ENCODE measurements around the gene PGF.
"Not testable (repeated sequence)": the region's sequence is repeated elsewhere in the genome, so short reads cannot be mapped to it uniquely, and the experiment has no call there.

The PGF gene

DNA sequence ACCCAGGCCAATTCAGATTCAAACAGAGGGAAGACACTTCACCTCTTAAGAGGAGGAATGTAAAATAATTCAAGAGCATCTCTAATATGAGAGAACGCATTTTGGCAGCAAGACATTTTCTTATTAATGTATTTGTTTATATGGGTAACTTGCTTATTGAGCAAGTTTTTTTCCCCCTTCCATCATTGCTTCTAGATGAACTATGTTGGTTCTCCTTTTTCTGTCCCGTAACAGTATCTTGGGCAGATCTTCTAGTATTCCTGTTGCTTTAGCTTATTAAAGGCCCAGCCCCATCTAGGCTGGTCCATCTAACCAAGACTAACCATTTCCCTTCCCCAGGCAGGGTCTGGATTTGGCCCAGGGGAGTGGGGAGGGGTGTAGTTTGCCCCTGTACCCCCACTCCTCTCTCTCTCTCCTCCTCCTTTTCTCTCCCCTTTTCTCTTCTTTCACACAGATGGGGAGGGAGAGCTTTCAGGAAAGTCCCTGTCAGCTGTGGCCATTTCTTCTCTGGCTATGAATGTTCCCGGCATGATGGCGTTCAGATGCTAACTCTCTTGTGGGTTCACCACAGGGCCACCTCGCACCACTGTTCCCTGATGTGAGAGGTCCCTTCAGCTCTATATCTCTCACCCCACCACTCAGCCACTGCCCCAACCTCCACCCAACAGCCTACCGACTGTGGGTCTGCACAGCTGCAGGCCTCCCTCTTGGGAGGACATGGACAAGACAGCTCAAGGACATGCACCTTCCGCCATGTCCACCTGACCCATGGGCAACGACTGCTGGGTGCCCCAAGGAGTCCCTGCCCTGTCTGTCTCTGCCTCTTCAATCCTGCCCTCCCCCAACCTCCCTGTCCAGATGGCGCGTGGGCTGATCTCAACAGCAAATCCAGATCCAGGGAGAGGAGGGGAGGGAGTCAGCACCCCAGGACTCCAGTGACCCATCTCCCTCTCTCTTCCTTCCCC, 16.6 kb downstream of the PGF start:
- DNase-seq: no peak

DNA sequence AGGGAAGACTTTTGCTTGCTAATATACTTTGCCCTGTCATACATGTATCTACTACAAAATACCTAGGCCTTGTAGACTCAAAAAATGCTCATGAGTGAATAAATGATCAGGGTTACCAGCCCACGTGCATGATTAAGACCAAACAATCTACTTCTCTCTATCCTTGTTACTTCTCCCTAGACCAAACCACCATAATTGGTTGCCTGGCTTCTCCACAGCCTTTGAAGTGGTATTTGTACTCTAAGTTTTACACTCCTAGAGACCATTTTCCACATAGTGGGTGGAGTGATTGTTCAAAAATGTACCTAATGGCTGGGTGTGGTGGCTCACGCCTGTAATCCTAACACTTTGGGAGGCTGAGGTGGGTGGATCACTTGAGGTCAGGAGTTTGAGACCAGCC, 18.2 kb downstream of the PGF start:
- no peak for DNase-seq

GRCh38 chr14:74936731-74937130, 18.7 kb downstream of the PGF start:
- no peak for DNase-seq

- DNase-seq: no peak
Observed at GRCh38 chr14:74936151-74936550, 19.2 kb downstream of the PGF start.

DNA sequence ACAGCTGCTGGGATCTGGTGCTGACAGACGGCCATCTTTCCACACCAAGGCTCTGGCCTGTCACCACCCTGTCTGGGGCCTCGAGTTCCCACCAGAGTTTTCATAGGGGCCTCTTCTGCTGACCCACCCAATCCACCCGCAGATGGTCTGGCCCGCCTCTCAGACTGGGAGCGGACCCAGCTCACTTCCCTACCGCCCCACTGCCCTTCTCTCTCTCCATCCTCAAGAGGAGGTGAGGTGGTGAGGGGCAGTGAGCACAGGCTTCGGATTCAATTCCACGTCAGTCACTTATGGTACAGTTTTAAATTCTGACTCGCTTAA, 20.1 kb downstream of the PGF start:
- no peak for DNase-seq

DNA sequence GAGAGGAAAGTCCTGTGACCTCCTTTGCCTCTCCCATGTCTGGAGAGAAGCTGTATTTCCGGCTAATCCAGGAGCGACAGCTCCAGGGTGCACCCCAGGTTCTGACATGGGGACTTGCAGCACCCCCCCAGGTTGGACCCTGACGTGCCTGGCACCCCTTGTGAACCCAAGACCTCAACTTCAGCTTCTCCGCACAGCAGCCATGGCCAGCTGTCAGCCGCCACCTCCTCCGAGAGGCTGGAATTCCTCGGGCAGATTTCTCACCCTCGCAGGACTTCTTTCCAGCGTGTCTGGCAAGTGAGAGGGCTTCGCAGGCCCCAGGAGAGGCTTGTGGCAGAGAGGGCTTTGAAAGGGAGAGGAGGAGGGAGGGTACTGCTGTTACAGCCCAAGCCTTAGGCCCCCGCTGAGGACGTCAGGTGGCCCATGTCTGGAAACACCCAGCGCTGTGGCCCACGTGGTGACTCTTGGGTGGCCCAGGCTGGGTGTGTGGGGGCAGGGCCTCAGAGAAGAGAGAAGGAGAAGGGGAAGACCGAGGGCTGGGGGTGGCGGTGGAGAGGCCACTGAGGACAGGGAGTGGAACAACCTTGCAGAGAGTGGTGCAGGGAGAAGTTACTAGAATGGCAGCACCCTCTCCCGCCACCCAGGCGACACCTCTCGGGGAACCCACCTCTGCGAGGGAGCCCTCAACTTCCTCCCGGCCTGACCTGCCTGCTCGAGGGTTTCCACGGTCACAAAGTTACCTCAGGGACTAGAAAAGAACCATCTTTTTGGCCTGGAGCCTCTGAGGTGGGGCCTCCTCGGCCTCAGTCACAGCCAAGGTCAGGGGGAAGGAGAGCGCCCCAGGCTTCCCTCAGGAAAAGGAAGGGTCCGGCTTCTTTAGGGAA, 20.7 kb downstream of the PGF start:
- DNase-seq: no peak

- no peak for DNase-seq
Observed at GRCh38 chr14:74934041-74934440, 21.4 kb downstream of the PGF start.

DNA sequence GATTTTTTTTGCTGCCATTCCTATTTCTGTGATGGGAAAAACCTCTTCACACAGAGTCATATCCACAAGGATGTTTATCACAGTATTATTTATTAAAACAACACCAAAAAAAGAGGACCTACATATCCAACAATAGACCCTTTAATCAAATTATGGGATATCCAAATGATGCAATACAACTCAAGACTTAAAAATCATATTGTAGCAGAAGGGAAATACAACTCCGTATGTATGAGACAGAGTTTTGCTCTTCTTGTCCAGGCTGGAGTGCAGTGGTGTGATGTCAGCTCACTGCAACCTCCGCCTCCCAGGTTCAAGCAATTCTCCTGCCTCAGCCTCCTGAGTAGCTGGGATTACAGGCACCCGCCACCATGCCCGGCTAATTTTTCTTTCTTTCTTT, 22.5 kb downstream of the PGF start:
- DNase-seq: not testable (repeated sequence)

DNA sequence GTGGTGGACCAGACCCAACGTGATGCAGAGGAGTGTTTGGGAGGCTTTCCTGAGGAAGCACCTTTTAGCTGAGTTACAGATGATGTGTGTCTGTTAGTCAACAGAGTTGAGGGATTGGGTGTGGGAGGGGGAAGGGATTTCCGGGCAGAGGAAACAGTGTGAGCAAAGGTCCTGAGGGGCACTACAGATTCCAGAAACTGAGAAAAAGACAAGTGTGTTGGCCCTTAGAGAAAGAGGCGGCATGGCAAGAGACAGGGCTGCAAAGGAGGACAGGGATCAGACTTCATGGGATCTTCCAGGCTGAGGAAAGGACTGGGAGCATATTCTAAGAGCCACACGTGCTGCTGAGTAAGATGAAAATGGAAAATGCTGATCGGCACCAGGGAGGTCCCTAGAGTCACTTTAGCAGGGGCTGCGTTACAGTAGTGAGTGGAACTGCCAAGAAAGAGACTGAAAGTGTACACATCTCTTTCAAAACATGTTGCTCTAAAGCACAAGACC, 22.9 kb downstream of the PGF start:
- DNase-seq: no peak

- DNase-seq: not testable (repeated sequence)
Observed at GRCh38 chr14:74931744-74932143, 23.7 kb downstream of the PGF start.

GRCh38 chr14:74929242-74929641, 26.2 kb downstream of the PGF start:
- no peak for DNase-seq

- no peak for DNase-seq
Observed at GRCh38 chr14:74927225-74927624, 28.2 kb downstream of the PGF start.

DNA sequence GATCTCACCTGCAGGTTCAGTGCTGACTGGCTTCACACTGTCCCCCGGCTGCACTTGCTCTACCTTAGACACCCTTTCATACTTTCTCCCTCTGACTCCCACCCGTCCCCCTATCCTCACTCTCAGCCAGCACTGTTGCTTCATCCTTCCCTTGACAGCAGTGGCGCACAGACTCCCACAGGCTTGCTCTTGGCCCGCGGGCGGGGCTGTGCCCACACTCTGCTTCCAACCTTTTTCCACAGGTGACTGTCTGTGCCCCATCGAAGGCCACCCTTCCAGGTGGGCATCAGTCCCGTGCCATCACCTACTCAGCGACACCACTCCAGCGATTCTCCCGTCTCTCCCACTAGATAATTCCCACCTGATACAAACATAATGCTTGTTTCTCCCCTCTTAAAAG, 31.3 kb downstream of the PGF start:
- DNase-seq: no peak

- no peak for DNase-seq
Observed at GRCh38 chr14:74922752-74923401, 32.5 kb downstream of the PGF start, which contains the start of gene RPS6KL1. Gene RPS6KL1 (minus strand): TSS chr14:74923260. CDS start chr14:74921541, 1,719 bp downstream.

- DNase-seq: no peak
Observed at GRCh38 chr14:74921987-74922751, 33.2 kb downstream of the PGF start.

DNA sequence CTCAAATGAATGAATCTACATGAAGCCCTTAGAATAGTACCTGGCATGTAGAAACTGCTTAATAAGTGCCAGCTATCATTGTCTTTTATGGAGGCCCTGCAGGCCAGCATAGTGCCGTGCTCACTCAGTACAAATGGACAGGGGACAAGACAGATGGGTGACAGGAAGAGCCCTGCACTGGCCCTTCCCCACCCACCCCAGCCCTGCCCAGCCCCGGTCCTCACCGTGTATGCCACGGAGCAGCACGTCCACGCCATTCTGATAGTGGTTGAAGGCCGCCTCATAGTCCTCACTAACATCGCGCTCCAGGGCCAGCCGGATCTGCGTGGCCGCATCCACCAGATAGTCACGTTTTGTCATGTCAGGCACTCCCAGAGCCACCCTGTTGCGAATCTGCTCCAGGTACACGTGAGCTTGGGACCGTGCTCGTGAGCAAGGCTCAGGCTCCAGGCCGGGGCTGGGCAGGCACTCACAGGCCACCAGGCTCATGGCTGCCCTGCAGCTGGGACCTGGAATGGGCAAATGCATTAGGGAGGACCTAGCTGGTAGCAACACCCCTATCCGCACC, 34.3 kb downstream of the PGF start:
- no peak for DNase-seq

- no peak for DNase-seq
Observed at GRCh38 chr14:74920281-74920680, 35.1 kb downstream of the PGF start.

DNA sequence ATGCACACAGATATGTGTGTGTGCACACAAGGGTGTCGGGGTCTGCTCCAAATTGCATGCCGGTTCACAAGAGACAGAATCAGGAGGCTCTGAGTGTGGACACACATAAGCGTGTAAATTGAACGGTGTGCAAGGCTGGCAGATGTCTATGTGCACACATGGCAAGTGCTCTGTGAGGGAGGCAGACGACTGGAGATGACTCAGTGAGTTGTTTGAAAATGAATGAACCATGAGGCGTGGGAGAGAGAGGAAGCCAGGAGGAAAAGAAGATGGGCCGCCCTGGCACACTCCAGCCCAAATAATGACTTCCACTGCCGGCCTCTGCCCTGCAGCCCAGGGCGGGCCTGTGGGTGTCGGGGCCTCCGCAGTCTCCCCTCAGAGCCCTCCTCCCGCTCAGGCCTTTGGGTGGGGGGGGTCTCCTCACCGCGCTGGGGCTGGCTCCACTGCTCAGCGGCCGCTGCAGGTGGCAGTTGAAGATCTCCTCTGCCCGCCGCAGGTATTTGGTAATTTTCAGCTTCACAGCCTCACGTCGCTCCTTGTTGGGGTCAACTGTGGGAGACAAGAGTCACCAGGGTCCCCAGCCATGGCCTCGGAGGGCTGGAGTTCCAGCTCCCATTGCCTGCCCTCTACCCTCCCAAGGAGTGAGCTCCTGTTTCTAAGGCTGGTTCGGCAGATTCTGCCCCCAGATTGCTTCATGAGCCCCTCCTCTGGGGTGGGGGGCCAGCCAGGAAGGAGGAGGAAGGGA, 35.8 kb downstream of the PGF start:
- DNase-seq: no peak

DNA sequence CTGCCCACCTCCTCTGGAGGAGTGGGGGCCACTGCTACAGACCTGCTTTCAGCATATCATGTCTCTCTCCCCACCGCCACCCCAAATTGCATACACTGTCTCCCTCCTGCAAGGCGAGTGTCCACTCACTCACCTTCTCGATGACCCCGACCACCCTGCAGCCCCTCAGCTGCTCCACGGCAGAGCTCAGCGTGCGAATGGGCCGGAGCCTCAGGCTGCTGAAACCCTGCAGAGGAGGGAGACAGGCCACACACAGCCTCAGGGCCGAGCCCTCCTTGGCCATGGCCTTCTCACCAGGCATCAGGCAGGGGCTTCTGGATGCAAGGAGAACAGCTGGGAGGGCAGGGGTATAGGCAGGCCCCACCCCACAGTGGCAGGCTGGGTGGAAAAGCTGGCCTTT, 37.0 kb downstream of the PGF start:
- DNase-seq: no peak

DNA sequence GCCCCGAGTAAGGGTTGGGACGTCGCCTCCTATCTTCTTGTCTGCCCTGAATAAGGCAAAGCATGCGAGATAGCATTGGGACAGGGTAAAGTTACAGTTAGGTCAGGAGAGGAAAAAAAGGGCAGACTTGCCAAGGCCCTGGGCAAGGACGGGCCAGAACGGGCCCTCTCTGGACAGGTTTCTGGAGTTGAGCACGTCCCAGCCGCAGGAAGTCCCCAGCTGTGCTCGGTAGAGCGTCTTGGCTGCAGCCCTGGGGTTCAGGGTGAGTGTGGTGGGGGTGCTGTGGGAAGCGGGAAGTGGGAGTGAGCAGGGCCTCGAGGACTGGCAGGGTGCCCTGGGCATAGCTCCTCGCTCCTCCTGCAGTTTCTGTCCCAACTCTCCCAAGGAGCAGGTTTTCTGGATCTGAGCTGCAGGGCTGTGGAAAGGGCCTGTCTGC, 37.7 kb downstream of the PGF start:
- no peak for DNase-seq

- DNase-seq: no peak
Observed at GRCh38 chr14:74917178-74917543, 38.2 kb downstream of the PGF start.
